KMS-11 (cell line): Measurements from ENCODE around the gene PTPN5.

ENCODE experiments used
- H2AFZ ChIP-seq: fragments of 200-600 bp; sonication (generic); 2 replicates; pipeline ENCODE4 v1.6.1; 2016; ENCODE audit warnings: antibody characterized with exemption, mixed run types, low read depth
- H3K27ac ChIP-seq: fragments of 200-600 bp; sonication (generic); 2 replicates; pipeline ENCODE4 v1.6.1; 2016; ENCODE audit warnings: mild to moderate bottlenecking, mixed run types
- H3K27me3 ChIP-seq: fragments of 200-600 bp; sonication (generic); 2 replicates; pipeline ENCODE4 v1.6.1; 2017; ENCODE audit warnings: mild to moderate bottlenecking, low read depth, mixed run types, moderate library complexity; ENCODE audit not compliant: insufficient read depth
- H3K36me3 ChIP-seq: fragments of 200-600 bp; sonication (generic); 2 replicates; pipeline ENCODE4 v1.6.1; 2017; ENCODE audit warnings: mild to moderate bottlenecking, mixed run types; ENCODE audit not compliant: insufficient read depth
- H3K4me1 ChIP-seq: fragments of 200-600 bp; sonication (generic); 2 replicates; pipeline ENCODE4 v1.6.1; 2016; ENCODE audit warnings: mild to moderate bottlenecking, low read depth, mixed run types; ENCODE audit not compliant: poor library complexity, severe bottlenecking
- H3K4me2 ChIP-seq: fragments of 200-600 bp; sonication (generic); 2 replicates; pipeline ENCODE4 v1.7.0; 2016; ENCODE audit warnings: mild to moderate bottlenecking, mixed run types
- H3K4me3 ChIP-seq: fragments of 200-600 bp; sonication (generic); IDR thresholded peaks from 2 replicates; pipeline ENCODE4 v1.6.1; 2017; ENCODE audit warnings: low read depth, low read length, mixed read lengths; ENCODE audit not compliant: insufficient read depth
- H3K79me2 ChIP-seq: fragments of 200-600 bp; sonication (generic); 2 replicates; pipeline ENCODE4 v1.6.1; 2016; ENCODE audit warnings: low read depth, mixed run types; ENCODE audit not compliant: insufficient read depth
- H3K9ac ChIP-seq: fragments of 200-600 bp; sonication (generic); 2 replicates; pipeline ENCODE4 v1.6.1; 2016; ENCODE audit warnings: mild to moderate bottlenecking, mixed run types
- H4K20me1 ChIP-seq: fragments of 200-600 bp; sonication (generic); 2 replicates; pipeline ENCODE4 v1.6.1; 2016; ENCODE audit warnings: mild to moderate bottlenecking, mixed run types; ENCODE audit not compliant: insufficient read depth
- TF ChIP-seq, protein P1 (sequence below): fragments of 200-600 bp; sonication (generic); conservative IDR thresholded peaks from 2 replicates; pipeline ENCODE4 v1.6.1; 2017; ENCODE audit warnings: low read depth, mild to moderate bottlenecking, antibody characterized with exemption, low read length, moderate library complexity, mixed read lengths

Gene PTPN5

GRCh38 chr11:18715476-18715875, 76.1 kb downstream of the PTPN5 start:
- no peaks in the 10 kb centered on the region for H4K20me1 ChIP-seq
- H3K27me3 ChIP-seq = no peaks in the 10 kb centered on the region

GRCh38 chr11:18714443-18714780, 77.2 kb downstream of the PTPN5 start:
- H3K27ac ChIP-seq = no peak overlapping the region
- H3K4me1 ChIP-seq = no peaks in the 10 kb centered on the region
- H3K9ac ChIP-seq = no peak overlapping the region
- no peaks in the 10 kb centered on the region for H4K20me1 ChIP-seq
- H3K27me3 ChIP-seq = no peaks in the 10 kb centered on the region; the same call in 1 of the 2 replicates
- H3K4me3 ChIP-seq = no peak overlapping the region
- H2AFZ ChIP-seq = no peak overlapping the region
- no peak overlapping the region for H3K4me2 ChIP-seq
- TF ChIP-seq, protein P1, sequence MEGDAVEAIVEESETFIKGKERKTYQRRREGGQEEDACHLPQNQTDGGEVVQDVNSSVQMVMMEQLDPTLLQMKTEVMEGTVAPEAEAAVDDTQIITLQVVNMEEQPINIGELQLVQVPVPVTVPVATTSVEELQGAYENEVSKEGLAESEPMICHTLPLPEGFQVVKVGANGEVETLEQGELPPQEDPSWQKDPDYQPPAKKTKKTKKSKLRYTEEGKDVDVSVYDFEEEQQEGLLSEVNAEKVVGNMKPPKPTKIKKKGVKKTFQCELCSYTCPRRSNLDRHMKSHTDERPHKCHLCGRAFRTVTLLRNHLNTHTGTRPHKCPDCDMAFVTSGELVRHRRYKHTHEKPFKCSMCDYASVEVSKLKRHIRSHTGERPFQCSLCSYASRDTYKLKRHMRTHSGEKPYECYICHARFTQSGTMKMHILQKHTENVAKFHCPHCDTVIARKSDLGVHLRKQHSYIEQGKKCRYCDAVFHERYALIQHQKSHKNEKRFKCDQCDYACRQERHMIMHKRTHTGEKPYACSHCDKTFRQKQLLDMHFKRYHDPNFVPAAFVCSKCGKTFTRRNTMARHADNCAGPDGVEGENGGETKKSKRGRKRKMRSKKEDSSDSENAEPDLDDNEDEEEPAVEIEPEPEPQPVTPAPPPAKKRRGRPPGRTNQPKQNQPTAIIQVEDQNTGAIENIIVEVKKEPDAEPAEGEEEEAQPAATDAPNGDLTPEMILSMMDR = no peak
- no peaks in the 10 kb centered on the region for H3K79me2 ChIP-seq
- no peaks in the 10 kb centered on the region for H3K36me3 ChIP-seq

More at GRCh38 chr11:18715476-18715875, 76.1 kb downstream of the PTPN5 start:
- Histone ChIP-seq H3K36me3 (no peaks in the 10 kb centered on the region), H3K27ac (no peak overlapping the region), H3K9ac (no peak overlapping the region), H2AFZ (no peak overlapping the region), H3K4me3 (no peak overlapping the region), H3K4me2 (no peak overlapping the region), H3K79me2 (no peaks in the 10 kb centered on the region), H3K4me1 (no peaks in the 10 kb centered on the region)
- TF ChIP-seq, protein P1 = no peak

DNA sequence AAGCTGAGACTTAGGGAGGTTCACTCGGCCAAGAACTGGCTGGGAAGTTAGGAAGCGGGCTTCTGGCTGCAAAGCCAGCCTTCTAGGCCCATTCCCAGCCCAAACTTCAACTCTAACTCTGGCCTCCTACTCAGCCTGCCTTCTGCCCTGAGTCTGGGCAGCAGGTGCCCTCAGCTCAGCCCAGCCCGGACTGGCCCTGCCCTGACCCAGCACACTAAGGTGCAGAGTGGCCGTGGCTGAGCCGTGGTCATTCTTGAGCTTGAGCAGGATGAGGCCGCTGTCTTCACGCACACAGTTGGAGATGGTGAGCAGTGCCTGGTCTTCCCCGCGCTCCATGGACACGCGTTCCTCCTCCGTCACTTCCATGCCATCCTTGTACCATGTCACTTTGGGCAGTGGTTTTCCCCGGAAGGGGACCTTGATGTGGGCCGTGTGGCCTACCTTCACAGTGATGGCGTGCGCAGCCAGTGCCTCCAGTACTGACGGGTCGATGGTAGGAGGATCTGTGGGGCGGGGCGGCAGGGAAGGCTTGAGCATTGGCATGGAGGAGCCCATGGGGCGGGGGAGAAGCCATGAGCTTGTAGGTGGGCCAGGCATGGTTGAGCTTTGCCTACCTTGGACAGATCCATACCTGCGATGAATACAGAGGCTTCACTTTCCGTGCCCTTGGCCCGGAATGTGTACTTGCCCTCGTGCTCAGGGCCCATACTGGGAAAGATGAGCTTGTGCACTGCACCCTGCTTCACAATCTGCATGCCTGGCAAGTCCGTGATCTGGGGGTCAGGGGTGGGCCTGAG, 77.8 kb downstream of the PTPN5 start:
- Histone ChIP-seq H2AFZ (no peak overlapping the region), H3K36me3 (no peaks in the 10 kb centered on the region), H3K27me3 (no peaks in the 10 kb centered on the region; the same call in 1 of the 2 replicates), H3K79me2 (no peaks in the 10 kb centered on the region), H3K9ac (no peak overlapping the region), H3K4me2 (no peak overlapping the region), H3K4me1 (no peaks in the 10 kb centered on the region), H4K20me1 (no peaks in the 10 kb centered on the region), H3K27ac (no peak overlapping the region), H3K4me3 (no peak overlapping the region)
- TF ChIP-seq, protein P1 = no peak

GRCh38 chr11:18710545-18710944, 81.1 kb downstream of the PTPN5 start:
- Histone ChIP-seq H3K4me2 (no peak overlapping the region), H3K4me3 (no peak overlapping the region), H3K27me3 (no peaks in the 10 kb centered on the region; the same call in 1 of the 2 replicates), H3K36me3 (no peaks in the 10 kb centered on the region), H3K9ac (no peak overlapping the region), H3K27ac (no peak overlapping the region), H2AFZ (no peak overlapping the region), H3K4me1 (no peaks in the 10 kb centered on the region), H4K20me1 (no peaks in the 10 kb centered on the region), H3K79me2 (no peaks in the 10 kb centered on the region)
- TF ChIP-seq, protein P1 = no peak
